Measurements from ENCODE around the gene BPGM. TPM values are rescaled to one million over a fixed set of nuclear protein-coding genes. Genes with fewer than 3 reads are reported as not detected.

The BPGM gene
- total and polyA plus RNA-seq, 9 of the 15 experiments (the other 6 are each of a cell fraction or from before 2014, with no cell fraction given) = 14.1 to 46.1 (median 21.2) TPM

- intact Hi-C loops (cut with micrococcal nuclease) (no loop called here), in situ Hi-C loops (cut with MboI) (loop anchor here (25.0 kb wide), 1 partner anchor 1310 kb away; no protein-coding TSS in a partner anchor)
- Histone ChIP-seq H4K20me1 (replicated peaks; ENCODE audit: control insufficient read depth, insufficient read depth, low read length) (no peaks in the 10 kb centered on the region), H3K4me2 (ENCODE audit: insufficient read depth, low read length) (no peak overlapping the region), H3K36me3 (ENCODE audit: control insufficient read depth, insufficient read depth, low read length) (no peaks in the 10 kb centered on the region), H3K9me1 (ENCODE audit: control insufficient read depth, insufficient read depth, low read length) (no peaks in the 10 kb centered on the region), H3K9ac (ENCODE audit: insufficient read depth in 1 of 2, low read depth in 2 of 2, low read length in 2 of 2) (no peak overlapping the region), H3K9me3 (replicated peaks; ENCODE audit: control insufficient read depth, insufficient read depth, low read depth, low read length) (no peaks in the 10 kb centered on the region), H3K27me3 (ENCODE audit: control insufficient read depth in 2 of 2, insufficient read depth in 2 of 2, low read length in 2 of 2) (no peaks in the 10 kb centered on the region), H3K4me1 (replicated peaks in 1 of 2; ENCODE audit: control insufficient read depth in 2 of 2, insufficient read depth in 2 of 2, low read length in 2 of 2) (peaks cover 0 to 16% of the 10 kb centered on the region in 2 experiments; a peak in 2 of 5 replicates), H3K4me3 (no peak overlapping the region), H3K27ac (ENCODE audit: extremely low read depth, low read depth, low read length) (no peak overlapping the region), H2AFZ (ENCODE audit: low read depth, low read length) (no peak overlapping the region), H3K79me2 (ENCODE audit: control insufficient read depth, insufficient read depth, low read length) (peaks cover 23% of the 10 kb centered on the region; the same call in 2 of the 3 replicates)
- FAIRE-seq (no peak), DNase-seq (ENCODE audit: extremely low read depth in 1 of 4, low spot score in 3 of 4) (no peak), ATAC-seq (no peak)
- 82% methylated on average over 4 of the region's 4 CpGs for WGBS (ENCODE audit: insufficient coverage, low coverage, missing lambda C conversion rate)
- no peak for TF ChIP-seq MTA3 (IDR thresholded peaks at IDR 0.05; ENCODE audit: borderline replicate concordance)
- TF ChIP-seq SPI1 (IDR thresholded peaks at IDR 0.05; ENCODE audit: borderline replicate concordance, low read depth, low read length) = no peak
- TF ChIP-seq ZKSCAN8 (CRISPR knock-in tag; IDR thresholded peaks at IDR 0.05) = no peak
- CTCF ChIA-PET (ENCODE audit: low intra/inter-chr PET ratio) = no interaction called here
- no TSS peak for BruUV-seq (replicated peaks)
- POLR2A ChIA-PET = interaction anchor here (0.7 to 1.7 kb wide), 2 partner anchors 9 to 1521 kb away, joined by 3 to 11 read pairs; no protein-coding TSS in a partner anchor
Measured at GRCh38 chr7:134651991-134652390, 5.3 kb downstream of the BPGM start.

GRCh38 chr7:134654104-134654775 lies 7.6 kb downstream of the BPGM start:
- ChIA-PET POLR2A (no interaction called here), CTCF (ENCODE audit: low intra/inter-chr PET ratio) (no interaction called here)

More at GRCh38 chr7:134654104-134654775, 7.6 kb downstream of the BPGM start:
- Histone ChIP-seq H3K36me3 (ENCODE audit: control insufficient read depth, insufficient read depth, low read length) (no peaks in the 10 kb centered on the region; the same call in 2 of the 3 replicates), H3K4me2 (ENCODE audit: insufficient read depth, low read length) (0 out of 2 replicates have a peak overlapping the region, but pooled peaks have one; percentile 2), H2AFZ (ENCODE audit: low read depth, low read length) (peak overlapping the region; percentile 21; the same call in 1 of the 2 replicates), H3K9me1 (ENCODE audit: control insufficient read depth, insufficient read depth, low read length) (no peaks in the 10 kb centered on the region), H3K9ac (ENCODE audit: insufficient read depth in 1 of 2, low read depth in 2 of 2, low read length in 2 of 2) (no peak overlapping the region), H3K27me3 (ENCODE audit: control insufficient read depth in 2 of 2, insufficient read depth in 2 of 2, low read length in 2 of 2) (no peaks in the 10 kb centered on the region), H3K79me2 (ENCODE audit: control insufficient read depth, insufficient read depth, low read length) (peaks cover 11% of the 10 kb centered on the region; the same call in 1 of the 3 replicates), H3K4me1 (replicated peaks in 1 of 2; ENCODE audit: control insufficient read depth in 2 of 2, insufficient read depth in 2 of 2, low read length in 2 of 2) (peaks cover 0 to 28% of the 10 kb centered on the region in 2 experiments; a peak in 3 of 5 replicates), H3K9me3 (replicated peaks; ENCODE audit: control insufficient read depth, insufficient read depth, low read depth, low read length) (no peaks in the 10 kb centered on the region), H3K27ac (ENCODE audit: extremely low read depth, low read depth, low read length) (no peak overlapping the region), H3K4me3 (no peak overlapping the region), H4K20me1 (replicated peaks; ENCODE audit: control insufficient read depth, insufficient read depth, low read length) (no peaks in the 10 kb centered on the region)
- intact Hi-C loops (cut with micrococcal nuclease) = no loop called here
- FAIRE-seq (no peak), DNase-seq (ENCODE audit: extremely low read depth in 1 of 4, low spot score in 3 of 4) (no peak), ATAC-seq (no peak; the same call in 2 of the 3 replicates)
- no peak for TF ChIP-seq SRSF3 (IDR thresholded peaks at IDR 0.05; ENCODE audit: insufficient read depth, low read length)
- TF ChIP-seq ZNF253 (CRISPR knock-in tag; conservative IDR thresholded peaks at IDR 0.05) = no peak
- peak; percentile 64 for TF ChIP-seq ATF3 (IDR thresholded peaks at IDR 0.05)
- no peak for TF ChIP-seq ATF3 (CRISPR knock-in tag; conservative IDR thresholded peaks at IDR 0.05)
- no peak for TF ChIP-seq JUND (IDR thresholded peaks at IDR 0.05; ENCODE audit: borderline replicate concordance, low read depth, low read length)
- peak; percentile 44; the same call in 2 of the 3 replicates for TF ChIP-seq JUND (tag; IDR thresholded peaks at IDR 0.05; ENCODE audit: borderline replicate concordance, low read depth, low read length)
- WGBS (ENCODE audit: insufficient coverage, low coverage, missing lambda C conversion rate) = 19% methylated on average over 4 of the region's 4 CpGs
- no TSS peak for BruUV-seq (replicated peaks)
- in situ Hi-C loops (cut with MboI) = loop anchor here (25.0 kb wide), 1 partner anchor 1308 kb away; no protein-coding TSS in a partner anchor

Data from K562 (cell line).